ENCODE measurements around the gene SMOC2.
"Not testable (repeated sequence)": the region's sequence is repeated elsewhere in the genome, so short reads cannot be mapped to it uniquely, and the experiment has no call there.

Gene SMOC2

DNA sequence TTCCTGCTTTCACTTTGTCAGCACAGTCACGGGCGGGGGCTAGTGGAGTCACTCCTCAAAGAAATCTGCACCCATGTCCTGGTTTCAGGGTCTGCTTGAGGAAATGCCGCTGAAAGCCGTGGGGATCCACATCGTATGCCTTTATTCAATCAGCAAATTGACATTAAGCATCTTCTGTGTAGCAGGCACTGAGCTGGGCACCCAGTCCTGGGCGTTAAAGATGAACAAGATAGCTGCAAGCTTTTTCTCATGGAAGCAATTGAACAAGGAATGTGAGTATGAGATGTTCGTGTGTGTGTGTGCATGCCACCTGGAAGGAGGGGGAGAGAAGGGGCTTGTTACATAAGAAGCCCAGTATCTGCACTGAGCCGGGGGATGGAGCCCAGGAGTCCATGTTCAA is 243.9 kb downstream of the SMOC2 start:
- no peak for DNase-seq (ENCODE audit: low read depth)

DNA sequence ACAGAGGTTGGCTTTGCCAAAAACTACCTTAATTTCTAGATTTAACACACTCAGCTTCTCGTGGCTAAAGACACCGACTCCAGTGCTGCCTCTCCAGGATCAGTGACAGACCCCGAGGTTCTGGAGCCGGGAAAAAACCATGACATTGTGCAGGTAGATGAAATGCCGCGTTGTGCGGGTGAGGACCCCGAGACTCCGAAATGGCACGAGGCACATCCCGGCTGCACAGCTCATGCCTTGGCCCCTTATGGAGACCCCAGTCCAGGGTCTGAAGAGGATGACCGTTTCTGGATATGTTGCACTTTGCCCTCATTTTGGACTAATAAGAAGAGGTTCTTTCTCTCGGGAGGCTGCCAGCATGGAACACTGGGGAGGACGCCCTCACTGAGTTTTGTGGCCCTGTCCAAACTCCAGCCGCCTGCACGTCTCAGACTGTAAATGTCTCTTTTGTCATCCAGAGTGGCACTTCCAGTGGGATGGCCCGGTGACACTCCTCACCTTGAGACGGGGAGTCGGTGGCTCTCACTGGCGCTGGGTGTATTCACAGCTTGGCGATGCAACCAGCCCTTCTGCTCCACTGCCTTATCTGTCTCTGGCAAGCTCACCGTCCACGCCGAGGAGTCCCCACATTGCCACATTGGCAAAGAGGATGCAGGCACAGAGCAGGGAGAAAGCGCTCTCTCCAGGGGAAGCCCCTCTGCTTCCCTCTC is 245.2 kb downstream of the SMOC2 start:
- no peak for DNase-seq (ENCODE audit: low read depth)

DNA sequence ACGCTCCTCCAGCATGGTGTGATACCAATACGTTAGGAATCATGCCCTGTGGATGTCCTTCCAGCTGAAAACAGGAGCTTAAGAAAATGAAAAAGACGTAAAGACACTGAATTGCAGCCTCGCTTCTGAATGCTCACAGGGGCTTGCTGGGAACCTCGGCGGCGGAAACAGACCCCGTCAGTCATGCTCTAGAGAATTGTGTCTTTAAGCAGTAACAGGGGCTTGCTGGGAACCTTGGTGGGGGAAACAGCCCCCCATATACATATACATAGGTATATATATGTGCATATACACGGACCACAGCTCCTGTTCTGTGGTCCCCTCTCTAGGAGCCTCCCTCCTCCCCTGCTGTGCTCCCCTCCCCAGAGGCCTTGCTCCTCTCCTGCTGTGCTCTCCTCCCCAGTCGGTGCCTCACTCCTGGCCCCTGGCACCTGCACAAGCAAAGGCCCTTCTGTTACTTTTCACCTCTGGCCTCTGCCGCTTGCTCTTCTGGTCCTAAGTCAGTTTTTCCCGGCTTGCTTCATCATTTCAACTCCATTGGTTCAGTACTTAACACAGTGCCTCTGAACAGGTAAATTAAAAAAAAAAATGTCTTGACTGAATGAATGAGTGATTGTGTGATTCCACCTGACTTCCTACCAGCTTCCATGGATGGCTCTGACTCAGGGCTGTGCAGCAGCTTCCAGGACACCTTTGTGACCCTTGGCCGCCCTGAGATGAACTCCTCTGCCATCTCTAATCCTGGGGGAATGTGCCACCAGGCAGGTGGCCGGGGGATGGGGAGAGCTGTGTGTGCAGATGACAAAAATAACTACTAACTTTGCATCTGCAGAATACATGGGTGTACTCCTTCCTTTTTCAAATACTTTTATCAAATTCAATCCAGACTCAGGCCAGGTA is 246.1 kb downstream of the SMOC2 start:
- DNase-seq (ENCODE audit: low read depth), result no peak

DNA sequence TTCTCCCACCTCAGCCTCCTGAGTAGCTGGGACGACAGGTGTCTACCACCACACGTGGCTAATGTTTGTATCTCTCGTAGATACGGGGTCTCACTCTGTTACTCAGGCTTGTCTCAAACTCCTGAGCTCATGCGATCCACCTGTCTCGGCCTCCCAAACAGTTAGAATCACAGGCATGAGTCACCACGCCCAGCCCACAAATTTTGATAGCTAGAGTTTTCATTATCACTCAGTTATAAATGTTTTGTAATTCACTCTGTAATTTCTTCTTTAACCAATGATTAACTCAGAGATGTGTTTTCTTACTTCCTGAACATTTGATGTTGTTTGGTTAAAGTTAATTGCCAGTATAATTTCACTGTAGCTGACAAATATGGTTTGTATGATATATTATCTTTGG is 249.3 kb downstream of the SMOC2 start:
- no peak for DNase-seq (ENCODE audit: low read depth)

DNA sequence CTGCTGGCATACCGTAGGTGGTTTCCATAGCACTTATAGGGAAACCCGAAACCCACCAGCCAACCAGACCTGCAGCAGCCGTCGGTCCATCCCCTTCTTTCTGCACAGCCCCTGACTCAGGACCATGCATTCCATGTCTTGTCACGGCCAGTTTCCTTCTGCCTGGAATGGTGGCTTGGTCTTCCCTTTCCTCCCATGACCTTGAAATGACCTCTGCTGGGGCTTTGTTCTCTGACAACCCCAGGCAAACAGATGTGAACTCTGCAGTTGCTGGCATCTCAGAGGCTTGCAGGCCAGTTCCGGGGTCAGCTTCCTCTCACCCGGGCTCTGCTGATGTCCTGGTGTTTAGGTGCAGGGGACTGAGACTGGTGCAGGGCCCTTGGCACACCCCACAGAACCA is 250.8 kb downstream of the SMOC2 start:
- no peak for DNase-seq (ENCODE audit: low read depth)

DNA sequence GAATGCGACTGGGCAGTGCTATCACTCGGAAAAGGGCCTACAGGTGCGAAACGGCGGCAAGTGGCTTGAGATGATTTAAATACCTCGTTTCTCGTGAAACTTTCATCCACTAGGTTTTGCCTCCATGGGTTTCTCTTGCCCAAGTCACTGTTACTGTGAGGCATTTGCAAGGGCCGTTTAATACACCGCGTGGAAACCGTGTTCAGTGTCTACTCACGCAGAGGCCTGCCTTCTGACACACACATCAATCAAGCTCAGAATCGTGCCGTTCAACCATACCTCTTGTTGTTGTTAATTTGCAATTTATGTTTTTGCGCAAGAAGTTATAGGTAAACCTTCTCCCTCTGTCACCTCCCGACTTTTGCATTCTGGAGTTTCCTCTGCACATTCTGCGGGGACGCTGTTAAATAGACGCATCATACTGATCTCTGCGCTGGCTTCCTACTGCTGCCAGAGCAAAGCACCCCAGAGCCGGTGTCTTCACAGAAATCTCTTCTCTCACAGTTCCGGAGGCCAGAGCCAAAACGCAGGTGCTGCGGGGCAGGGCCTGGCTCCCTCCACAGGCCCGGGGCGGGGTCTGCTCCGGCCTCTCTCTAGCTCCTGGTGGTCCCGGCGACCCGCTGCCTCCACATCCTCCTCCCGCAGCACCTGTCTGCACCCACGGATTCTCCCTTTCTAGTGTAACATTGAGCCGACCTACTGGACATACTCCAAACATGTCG is 251.4 kb downstream of the SMOC2 start:
- DNase-seq (ENCODE audit: low read depth), result no peak

DNA sequence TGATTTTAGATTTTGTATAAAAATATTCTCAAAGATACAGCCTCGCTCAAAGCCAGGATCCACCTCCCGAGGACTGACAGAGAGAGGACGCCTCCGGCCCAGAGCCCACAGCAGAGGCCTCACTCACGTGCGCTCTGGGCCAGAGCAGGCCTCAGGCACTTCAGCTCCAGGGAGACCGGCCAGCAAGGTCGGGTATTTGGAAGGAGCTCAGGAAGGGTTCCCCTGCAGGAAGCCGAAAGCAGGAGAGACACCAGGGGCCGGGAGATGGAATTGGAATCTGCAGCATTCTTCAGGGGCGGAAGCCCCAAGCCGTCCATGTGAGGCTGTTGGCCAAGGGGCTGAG is 251.9 kb downstream of the SMOC2 start:
- not testable (repeated sequence) for DNase-seq (ENCODE audit: low read depth)

DNA sequence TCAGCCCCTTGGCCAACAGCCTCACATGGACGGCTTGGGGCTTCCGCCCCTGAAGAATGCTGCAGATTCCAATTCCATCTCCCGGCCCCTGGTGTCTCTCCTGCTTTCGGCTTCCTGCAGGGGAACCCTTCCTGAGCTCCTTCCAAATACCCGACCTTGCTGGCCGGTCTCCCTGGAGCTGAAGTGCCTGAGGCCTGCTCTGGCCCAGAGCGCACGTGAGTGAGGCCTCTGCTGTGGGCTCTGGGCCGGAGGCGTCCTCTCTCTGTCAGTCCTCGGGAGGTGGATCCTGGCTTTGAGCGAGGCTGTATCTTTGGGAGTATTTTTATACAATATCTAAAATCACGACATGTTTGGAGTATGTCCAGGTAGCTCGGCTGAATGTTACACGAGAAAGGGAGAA is 253.8 kb downstream of the SMOC2 start:
- DNase-seq (ENCODE audit: low read depth), result not testable (repeated sequence)

DNA sequence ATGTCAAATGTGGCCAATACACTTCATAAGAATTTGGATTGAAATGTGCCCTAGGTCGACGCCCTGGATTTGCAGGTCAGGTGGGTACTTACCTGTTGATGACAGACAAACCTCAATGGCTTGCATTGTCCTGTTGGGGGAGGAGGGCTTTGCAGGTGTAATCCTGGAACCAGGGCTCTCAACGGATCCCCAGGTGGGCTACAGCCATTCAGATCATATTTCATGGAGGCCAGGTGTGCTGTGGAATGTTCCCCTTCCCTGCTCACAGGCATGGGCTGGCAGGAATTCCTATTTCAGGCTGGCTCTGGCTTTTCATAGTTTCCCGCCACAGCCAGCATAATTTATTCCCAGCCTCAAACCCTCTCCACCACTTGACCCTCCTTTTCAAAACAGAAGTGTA is 254.7 kb downstream of the SMOC2 start:
- no peak for DNase-seq (ENCODE audit: low read depth)

DNA sequence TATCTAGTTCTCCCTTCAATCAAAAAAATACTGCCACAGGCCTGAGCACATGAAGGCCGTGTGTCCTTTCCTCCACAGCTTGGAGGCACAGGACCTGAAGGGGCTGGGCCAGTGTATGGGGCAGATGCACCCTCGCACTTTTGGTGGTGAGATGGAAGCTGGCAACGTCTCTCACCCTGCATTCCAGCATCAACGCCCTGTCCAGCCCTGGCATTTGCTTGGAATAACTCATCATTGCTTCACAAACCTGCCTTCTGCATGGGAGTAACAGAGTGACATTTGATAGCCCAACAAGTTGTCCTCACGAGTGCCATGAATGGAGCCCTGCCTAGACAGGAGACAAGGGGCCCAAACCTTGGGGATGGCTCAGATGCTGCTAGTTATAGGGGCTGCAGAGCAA is 257.9 kb downstream of the SMOC2 start:
- no peak for DNase-seq (ENCODE audit: low read depth)

DNA sequence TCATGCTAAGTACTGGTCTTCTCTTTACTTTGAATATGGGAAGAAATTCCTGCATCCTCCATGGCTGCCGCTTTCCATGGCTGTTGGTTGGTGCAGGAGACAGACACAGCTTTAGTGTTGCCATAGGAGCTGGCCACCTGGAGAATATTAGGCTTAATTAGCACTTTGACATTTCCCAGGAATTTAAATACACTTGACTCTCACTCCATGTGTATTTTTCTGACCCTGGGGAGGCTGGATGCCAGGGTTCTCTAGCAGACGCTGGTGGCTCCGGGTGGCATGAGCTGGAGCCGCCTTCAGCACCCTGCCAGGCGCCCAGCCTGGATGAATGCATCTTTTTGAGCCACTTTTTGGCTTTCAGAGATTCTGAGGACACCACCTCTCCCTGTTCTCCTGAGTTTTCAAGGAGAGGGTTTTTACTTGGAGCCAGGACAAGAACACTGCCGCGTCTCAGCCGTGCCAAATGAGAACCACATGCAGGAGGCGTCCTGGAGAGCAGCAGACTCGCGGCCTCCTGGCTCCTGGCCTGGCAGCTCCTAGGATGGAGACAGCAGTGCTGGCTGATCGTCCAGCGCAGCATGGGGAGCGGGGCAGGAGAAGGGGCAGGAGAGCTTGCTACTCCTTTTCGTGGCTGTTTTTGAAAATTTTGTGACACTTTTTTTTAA is 258.8 kb downstream of the SMOC2 start:
- no peak for DNase-seq (ENCODE audit: low read depth)

DNA sequence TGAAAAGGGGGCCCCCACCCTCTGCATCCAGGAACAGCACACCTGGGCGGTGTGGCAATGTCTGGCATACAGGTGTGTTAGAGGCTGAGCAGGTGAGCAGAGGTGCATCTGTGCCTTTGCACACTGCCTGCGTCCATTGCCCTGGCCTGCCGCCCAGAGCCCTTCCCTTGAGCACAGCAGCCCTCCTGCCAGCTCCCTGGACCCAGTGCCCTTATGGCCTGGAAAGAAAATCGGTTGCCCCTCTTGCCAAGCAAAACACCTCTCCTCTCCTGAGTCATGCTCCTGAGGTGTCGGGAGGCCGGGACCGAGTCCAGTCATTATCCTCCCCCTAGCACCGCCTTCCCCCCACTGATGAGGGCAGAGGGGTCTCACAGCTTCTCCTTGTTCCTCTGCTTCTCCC is 259.9 kb downstream of the SMOC2 start:
- no peak for DNase-seq (ENCODE audit: low read depth)

DNA sequence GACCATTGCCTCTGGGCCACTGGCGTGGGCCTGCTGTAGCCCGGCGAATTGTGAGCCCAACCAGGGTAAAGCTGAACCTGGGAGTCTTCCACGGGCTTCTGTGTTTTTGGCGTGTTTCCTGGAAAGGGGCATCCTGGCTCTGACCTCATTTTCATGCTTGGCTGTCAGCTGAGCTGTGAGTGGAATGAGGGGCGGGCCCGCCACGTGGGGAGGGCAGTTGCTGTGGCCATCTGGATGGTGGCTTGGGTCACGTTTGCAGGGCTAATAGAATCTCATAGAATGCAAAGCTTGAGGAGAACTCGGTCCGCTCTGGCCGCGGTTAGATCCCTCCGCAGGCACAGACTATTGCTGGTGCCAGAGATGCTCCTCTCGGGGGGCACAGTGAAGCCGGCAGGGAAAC is 263.0 kb downstream of the SMOC2 start:
- no peak for DNase-seq (ENCODE audit: low read depth)

DNA sequence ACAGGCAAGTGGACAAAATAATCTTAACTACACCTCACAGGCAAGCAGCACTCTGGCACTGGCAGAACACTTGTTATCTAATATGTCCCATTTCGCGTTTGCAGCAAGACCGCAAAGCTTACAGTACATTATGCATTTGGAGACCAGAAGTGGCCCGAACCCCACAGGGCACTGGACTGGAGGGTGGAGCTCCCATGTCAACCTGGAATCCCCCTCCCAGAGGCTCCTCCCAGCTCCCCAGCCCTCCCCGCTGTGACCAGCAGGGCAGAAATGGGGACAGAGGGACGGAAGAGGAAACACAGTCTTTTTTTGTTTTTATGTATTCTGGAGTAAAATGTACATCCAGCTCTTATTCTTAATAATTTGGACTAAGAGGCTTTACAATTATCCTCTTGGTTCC is 263.7 kb downstream of the SMOC2 start:
- DNase-seq (ENCODE audit: low read depth), result no peak

DNA sequence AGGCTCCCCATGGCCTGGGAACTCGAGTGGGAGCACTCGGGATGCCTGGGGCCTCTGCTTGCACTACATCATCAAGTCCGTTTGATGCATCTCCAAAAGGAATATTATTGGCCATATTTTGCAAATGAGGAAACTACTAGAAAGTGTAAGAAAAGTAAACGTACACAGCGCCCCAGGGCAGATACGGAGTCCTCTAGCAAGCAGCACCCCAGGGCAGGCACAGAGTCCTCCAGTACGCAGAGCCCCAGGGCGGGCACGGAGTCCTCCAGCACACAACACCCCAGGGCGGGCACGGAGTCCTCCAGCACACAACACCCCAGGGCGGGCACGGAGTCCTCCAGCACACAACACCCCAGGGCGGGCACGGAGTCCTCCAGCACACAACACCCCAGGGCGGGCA is 264.3 kb downstream of the SMOC2 start:
- not testable (repeated sequence) for DNase-seq (ENCODE audit: low read depth)

DNA sequence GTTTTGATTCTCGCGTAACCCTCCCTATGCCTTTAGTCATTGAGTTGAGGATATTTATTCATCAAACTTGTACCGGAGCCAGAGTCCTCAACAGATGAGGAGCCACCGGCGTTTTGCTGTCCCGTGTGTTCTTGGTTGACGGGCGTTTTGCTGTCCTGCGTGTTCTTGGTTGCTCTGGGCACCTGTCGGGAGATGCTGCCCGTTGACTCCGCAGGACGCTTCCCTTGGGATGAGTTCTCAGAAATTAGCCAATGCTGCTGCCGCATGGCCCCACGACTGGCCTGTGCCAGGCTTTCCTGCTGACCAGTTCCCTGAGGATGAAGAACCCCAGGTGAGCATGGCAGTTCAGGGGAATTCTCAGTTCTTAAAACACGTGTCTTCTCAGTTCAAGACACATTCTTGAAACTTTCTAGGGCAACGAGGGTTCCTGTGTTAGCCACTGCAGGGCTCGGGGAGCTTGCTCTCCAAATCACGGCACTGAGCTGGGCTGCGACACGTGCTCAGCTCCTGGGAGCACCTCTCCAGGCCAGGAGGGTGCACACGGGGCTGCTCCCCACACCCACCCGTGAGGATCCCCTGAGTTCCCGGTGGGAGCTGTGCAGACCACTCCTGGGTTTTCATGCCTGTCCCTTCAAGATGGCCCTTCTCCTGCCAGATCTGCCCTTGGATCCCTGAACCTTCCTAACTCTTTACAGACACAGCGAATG is 265.6 kb downstream of the SMOC2 start:
- DNase-seq (ENCODE audit: low read depth), result no peak

DNA sequence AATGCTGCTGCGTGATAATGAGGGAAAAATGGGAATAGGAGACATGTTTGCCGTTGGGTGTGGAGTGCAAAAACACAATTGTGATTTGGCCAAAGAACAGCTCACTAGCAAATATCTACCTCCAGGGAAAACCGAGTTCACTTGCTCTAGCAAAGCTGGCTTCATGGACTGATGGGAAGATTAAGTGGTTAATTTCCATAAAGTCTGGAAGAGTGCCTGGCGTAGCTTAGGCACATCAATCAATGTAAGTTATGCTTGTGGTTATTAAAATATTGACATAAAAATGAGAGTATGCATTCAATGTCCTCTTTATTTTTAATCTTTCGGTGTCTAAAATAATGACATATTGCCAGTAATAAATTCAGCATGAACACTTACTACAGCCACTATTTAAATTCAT is 267.5 kb downstream of the SMOC2 start:
- no peak for DNase-seq (ENCODE audit: low read depth)

DNA sequence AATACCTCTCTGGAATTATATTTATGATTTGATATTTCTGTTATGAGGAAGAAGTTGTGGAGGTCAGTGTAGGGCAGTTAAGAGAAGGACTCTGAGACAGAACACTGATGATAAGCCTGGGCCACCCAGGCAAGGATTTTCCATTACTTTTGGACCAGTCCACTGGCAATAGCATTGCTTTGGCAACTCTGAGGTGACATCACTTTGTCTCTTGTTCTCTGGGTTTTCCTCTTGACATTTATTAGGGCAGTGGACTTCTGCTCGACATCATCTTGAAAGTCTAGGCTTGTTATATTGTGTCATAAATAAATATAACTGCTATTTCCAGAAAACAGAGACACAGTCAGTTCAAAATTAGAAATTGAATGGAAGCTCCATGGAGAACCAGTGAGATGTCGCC is 268.0 kb downstream of the SMOC2 start:
- DNase-seq (ENCODE audit: low read depth), result no peak

DNA sequence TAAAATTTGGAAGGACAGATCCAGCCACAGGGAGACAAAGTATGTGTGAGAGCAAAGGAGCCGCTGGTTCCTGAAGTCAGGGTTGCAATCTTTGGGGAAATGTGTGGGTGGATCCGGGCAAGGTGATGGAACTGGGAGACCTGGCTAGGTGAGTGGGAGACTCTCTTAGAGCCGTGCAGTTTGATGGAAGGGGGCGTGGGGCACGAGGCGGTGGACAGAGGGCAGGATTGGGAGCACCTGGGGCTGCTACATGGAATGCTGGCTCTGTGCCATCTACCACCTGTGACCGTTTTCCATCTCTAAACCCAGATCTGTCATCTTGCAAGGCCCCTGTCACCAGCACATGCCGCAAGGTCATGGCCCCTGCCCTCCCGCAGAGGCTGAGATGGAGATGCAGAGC is 268.4 kb downstream of the SMOC2 start:
- DNase-seq (ENCODE audit: low read depth), result no peak

DNA sequence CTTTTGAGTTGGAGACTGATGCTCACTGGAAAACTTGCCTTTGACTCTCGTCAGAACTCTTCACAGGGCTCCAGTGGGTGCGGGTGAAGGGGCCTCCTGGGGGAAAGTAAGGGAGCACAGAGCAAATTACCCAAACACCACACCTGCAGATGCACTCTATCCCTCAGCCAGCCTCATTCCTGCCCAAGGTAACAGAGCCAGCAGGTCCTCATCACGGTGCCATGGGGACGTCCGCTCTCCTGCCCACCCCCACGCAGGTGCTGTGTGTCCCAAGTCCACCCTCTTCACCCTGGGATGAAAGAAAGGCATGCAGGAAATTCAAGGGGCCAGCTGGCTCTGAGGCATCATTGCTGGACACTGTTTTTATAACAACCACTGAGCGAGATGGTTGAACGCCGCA is 269.0 kb downstream of the SMOC2 start:
- DNase-seq (ENCODE audit: low read depth), result no peak

DNA sequence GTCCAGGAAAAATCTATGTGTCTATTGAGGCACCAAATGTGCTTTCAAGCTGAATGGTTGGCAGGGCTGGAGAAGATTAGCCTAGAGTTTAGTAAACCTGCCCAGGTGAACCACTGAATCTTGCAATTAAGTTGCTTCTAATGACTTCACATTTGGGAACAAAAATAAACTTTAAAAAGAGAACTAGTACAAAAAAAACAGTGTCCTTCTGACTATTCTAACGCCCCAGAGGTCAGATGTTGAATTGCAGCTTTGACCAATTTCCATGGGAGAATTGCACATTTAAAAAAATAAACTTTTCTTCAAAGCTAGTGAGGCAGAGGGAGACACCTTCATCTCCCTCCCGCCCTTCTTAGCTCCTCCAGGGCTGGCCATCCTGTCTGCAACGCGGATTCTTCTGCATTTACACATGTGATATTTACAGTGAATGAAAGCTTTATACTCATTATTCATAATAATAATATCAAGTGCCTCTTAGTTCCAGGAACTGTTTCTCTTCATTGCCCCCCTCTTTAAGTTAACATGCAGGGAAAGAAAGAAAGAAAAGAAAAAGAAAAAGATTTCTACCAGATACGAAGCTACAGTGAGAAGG is 270.2 kb downstream of the SMOC2 start:
- no peak for DNase-seq (ENCODE audit: low read depth)

Measured in T-helper 22 cell (primary cell).